Astrocyte (in vitro differentiated cells and primary cell): ENCODE data around the gene ABHD2.

Experiments
- CTCF ChIP-seq: IDR thresholded peaks from 2 replicates; pipeline ENCODE4 v1.5.1; 2011; ENCODE audit warnings: low read depth, mild to moderate bottlenecking, inconsistent platforms, low read length, moderate library complexity; ENCODE audit not compliant: insufficient read depth
- EZH2 ChIP-seq: IDR thresholded peaks from 2 replicates; pipeline ENCODE4 v1.6.1; 2012; ENCODE audit warnings: mild to moderate bottlenecking, low read length, inconsistent platforms; ENCODE audit not compliant: insufficient read depth

GRCh38 chr15:89197503-89197971 is 109.3 kb downstream of the ABHD2 start:
- TF ChIP-seq CTCF: no peak
- no peak for TF ChIP-seq EZH2
